ENCODE results near the gene A4GALT. TPM values are rescaled to one million over a fixed set of nuclear protein-coding genes. Genes with fewer than 3 reads are reported as not detected.

The A4GALT gene
- total RNA-seq, 2 donors from 2014 or later = 3.1 to 6.9 TPM

GRCh38 chr22:42693055-42693762, 27.5 kb downstream of the A4GALT start:
- H3K4me1 ChIP-seq = peaks cover 19% of the 10 kb centered on the region
- WGBS, 2 donors = 84 to 94% methylated on average over 28 to 38 of the region's 51 CpGs
- TF ChIP-seq POLR2A (IDR thresholded peaks at IDR 0.05) (no peak), CTCF (IDR thresholded peaks at IDR 0.05) (no peak)
- H3K27me3 ChIP-seq = no peaks in the 10 kb centered on the region
- ATAC-seq = no peak
- intact Hi-C loops (cut with DNase I) = no loop called here
- no peak for DNase-seq
- no peaks in the 10 kb centered on the region for H3K36me3 ChIP-seq (replicated peaks in 1 of 2; ENCODE audit: insufficient read depth in 1 of 2, low read depth in 2 of 2)
- H3K27ac ChIP-seq = no peak overlapping the region
- H3K9me3 ChIP-seq = no peaks in the 10 kb centered on the region
- H3K4me3 ChIP-seq = no peak overlapping the region

- no peak for DNase-seq
- ATAC-seq = no peak
- Histone ChIP-seq H3K27ac (no peak overlapping the region), H3K36me3 (replicated peaks in 1 of 2; ENCODE audit: insufficient read depth in 1 of 2, low read depth in 2 of 2) (no peaks in the 10 kb centered on the region), H3K9me3 (no peaks in the 10 kb centered on the region), H3K4me1 (peaks cover 20% of the 10 kb centered on the region), H3K4me3 (no peak overlapping the region), H3K27me3 (no peaks in the 10 kb centered on the region)
- 77% methylated on average over 8 to 28 of the region's 32 CpGs for WGBS, 2 donors
- intact Hi-C loops (cut with DNase I) = no loop called here
- no peak for TF ChIP-seq CTCF (IDR thresholded peaks at IDR 0.05)
- no peak for TF ChIP-seq POLR2A (IDR thresholded peaks at IDR 0.05)
Measured at GRCh38 chr22:42692239-42693054, 28.2 kb downstream of the A4GALT start.

- Histone ChIP-seq H3K36me3 (replicated peaks in 1 of 2; ENCODE audit: insufficient read depth in 1 of 2, low read depth in 2 of 2) (no peaks in the 10 kb centered on the region), H3K9me3 (no peaks in the 10 kb centered on the region), H3K4me1 (peaks cover 22% of the 10 kb centered on the region), H3K27ac (no peak overlapping the region), H3K4me3 (no peak overlapping the region), H3K27me3 (no peaks in the 10 kb centered on the region)
- DNase-seq (no peak), ATAC-seq (no peak)
- no peak for TF ChIP-seq CTCF (IDR thresholded peaks at IDR 0.05)
- TF ChIP-seq POLR2A (IDR thresholded peaks at IDR 0.05) = no peak
- intact Hi-C loops (cut with DNase I) = no loop called here
- 59 to 84% methylated on average over 6 to 10 of the region's 10 CpGs for WGBS, 2 donors
Measured at GRCh38 chr22:42691440-42691839, 29.2 kb downstream of the A4GALT start.

GRCh38 chr22:42688241-42689211, 32.1 kb downstream of the A4GALT start:
- H3K9me3 ChIP-seq = no peaks in the 10 kb centered on the region
- peak in 2 of 3 donors; percentile 34 to 37 for TF ChIP-seq POLR2A (IDR thresholded peaks at IDR 0.05)
- no peak for TF ChIP-seq CTCF (IDR thresholded peaks at IDR 0.05)
- H3K4me1 ChIP-seq = peaks cover 24% of the 10 kb centered on the region
- H3K27ac ChIP-seq = peak overlapping the region; percentile 28 to 84 (median 69)
- no peaks in the 10 kb centered on the region for H3K36me3 ChIP-seq (replicated peaks in 1 of 2; ENCODE audit: insufficient read depth in 1 of 2, low read depth in 2 of 2)
- peak; percentile 74 to 90 (median 83) for DNase-seq
- H3K4me3 ChIP-seq = no peak overlapping the region
- ATAC-seq = peak; percentile 89
- H3K27me3 ChIP-seq = no peaks in the 10 kb centered on the region
- intact Hi-C loops (cut with DNase I) = no loop called here
- WGBS, 2 donors = 17 to 32% methylated on average over 17 to 25 of the region's 25 CpGs
